GM12865 (cell line): ENCODE data around the gene PIAS2.
"Not testable (repeated sequence)": the region's sequence is repeated elsewhere in the genome, so short reads cannot be mapped to it uniquely, and the experiment has no call there.

Experiments
- DNase-seq: peaks from one replicate; pipeline ENCODE4 v3.0.0; 2010; ENCODE audit warnings: low read depth
- H3K4me3 ChIP-seq: 2 replicates; pipeline ENCODE4 v1.5.1; 2011; ENCODE audit warnings: mild to moderate bottlenecking, low read depth, low read length, control low read depth
- TF ChIP-seq, protein P1 (sequence below): IDR thresholded peaks from 2 replicates; pipeline ENCODE4 v1.5.1; 2011; ENCODE audit warnings: low read length, control low read depth, low read depth, inconsistent platforms; ENCODE audit not compliant: insufficient read depth; ENCODE audit errors: missing control alignments

PIAS2 gene

DNA sequence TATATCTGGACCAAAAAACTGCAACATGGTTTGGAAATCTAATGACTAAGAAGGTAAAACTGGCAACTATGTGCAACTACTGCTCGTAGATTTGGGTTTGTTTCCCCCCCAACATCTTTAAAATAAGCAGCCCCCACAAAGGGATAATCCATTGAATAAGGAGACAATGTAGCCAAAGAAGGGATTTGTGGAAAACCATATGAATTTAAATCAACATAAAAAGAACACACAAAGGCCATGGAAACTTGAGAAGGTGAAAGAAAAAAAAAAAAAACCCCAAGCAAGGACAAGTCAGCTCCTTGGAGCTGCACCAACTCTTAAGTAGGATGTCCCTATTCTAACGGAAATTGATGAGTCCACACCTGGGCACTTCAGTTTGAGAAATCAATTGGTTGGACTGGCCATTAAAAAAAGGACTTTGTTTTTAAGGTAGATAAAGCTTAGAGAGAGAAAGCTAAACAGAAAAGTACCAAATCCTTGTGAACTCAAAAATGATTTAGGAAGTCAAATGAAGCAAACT is 106.8 kb downstream of the PIAS2 start:
- no peak for DNase-seq

DNA sequence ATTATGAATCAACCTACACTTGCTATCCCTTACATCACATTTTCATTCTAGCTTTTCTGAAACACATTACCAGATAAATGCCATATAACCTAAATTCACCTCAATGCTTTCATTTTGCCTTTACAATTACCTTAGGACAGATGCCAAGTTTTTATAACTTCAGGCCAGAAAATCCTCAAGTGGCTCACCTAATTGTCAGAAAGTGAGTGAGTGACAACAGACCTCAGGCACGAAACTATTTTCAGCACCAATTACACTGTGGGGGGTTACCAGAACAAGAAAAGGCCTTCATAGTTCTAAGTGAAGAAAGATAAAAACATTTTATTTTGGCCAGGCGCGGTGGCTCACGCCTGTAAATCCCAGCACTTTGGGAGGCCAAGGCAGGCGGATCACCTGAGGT is 108.2 kb downstream of the PIAS2 start:
- DNase-seq: no peak
- H3K4me3 ChIP-seq: no peak overlapping the region
- TF ChIP-seq, protein P1, sequence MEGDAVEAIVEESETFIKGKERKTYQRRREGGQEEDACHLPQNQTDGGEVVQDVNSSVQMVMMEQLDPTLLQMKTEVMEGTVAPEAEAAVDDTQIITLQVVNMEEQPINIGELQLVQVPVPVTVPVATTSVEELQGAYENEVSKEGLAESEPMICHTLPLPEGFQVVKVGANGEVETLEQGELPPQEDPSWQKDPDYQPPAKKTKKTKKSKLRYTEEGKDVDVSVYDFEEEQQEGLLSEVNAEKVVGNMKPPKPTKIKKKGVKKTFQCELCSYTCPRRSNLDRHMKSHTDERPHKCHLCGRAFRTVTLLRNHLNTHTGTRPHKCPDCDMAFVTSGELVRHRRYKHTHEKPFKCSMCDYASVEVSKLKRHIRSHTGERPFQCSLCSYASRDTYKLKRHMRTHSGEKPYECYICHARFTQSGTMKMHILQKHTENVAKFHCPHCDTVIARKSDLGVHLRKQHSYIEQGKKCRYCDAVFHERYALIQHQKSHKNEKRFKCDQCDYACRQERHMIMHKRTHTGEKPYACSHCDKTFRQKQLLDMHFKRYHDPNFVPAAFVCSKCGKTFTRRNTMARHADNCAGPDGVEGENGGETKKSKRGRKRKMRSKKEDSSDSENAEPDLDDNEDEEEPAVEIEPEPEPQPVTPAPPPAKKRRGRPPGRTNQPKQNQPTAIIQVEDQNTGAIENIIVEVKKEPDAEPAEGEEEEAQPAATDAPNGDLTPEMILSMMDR: no peak

More for the DNA sequence above, 106.8 kb downstream of the PIAS2 start:
- no peak overlapping the region for H3K4me3 ChIP-seq
- TF ChIP-seq, protein P1: no peak

DNA sequence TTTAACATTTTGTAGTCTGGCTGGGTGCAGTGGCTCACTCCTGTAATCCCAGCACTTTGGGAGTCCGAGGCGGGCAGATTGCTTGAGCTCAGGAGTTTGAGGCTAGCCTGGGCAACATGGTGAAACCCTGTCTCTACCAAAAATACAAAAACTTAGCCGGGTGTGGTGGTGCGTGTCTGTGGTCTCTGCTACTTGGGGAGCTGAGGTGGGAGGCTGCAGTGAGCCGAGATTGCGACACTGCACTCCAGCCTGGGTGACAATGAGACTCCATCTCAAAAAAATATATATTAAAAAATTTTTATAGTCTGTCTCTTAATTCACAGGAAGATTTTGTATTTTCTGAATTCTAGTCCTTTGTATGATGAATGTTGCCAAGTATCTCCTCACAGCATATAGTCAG is 121.4 kb downstream of the PIAS2 start:
- H3K4me3 ChIP-seq, DNase-seq: not testable (repeated sequence)

DNA sequence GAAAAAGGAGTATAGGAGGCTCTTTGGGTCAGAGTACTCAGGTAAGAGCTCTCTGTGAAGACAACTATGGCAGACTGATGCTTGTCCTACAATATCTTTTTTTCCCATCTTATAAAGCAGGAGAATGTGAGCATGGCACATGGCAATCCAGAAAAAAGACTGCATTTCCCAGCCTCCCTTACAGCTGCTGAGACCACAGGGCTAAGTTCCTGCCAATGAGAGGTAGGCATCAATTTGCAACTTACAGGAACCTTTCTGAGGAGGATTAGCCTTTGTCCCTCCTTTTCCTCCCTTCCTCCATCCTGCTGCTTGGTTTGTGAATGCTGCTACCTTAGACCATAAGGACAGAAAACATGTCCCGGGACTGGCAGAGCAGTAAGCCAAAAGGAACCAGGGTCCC is 122.7 kb downstream of the PIAS2 start:
- DNase-seq: no peak
- TF ChIP-seq, protein P1: no peak
- no peak overlapping the region for H3K4me3 ChIP-seq

DNA sequence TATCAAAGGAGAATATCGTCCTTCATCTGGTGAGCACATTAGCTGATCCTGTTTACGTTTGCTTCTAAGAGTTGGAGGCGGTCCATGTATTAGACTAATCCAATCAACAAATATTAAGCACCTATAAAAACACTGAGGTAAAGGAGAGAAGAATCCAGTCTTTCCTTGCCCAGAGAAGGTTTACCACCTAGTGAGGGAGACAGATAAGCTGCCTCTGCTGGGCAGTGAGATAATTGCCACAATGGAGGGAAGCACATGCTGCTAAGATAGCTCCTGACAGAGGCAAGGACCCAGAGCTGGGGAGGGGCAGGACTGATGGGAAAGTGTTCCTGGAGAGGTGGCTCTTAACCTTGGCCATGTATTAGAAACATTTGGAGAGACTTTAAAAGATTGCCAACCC is 123.7 kb downstream of the PIAS2 start:
- DNase-seq: no peak
- no peak overlapping the region for H3K4me3 ChIP-seq
- TF ChIP-seq, protein P1: no peak

GRCh38 chr18:46789088-46789487 is 128.2 kb downstream of the PIAS2 start:
- DNase-seq: no peak
- H3K4me3 ChIP-seq: no peak overlapping the region
- TF ChIP-seq, protein P1: no peak

GRCh38 chr18:46787674-46788073 is 129.6 kb downstream of the PIAS2 start:
- TF ChIP-seq, protein P1: no peak
- no peak for DNase-seq
- no peak overlapping the region for H3K4me3 ChIP-seq
